ENCODE data around the gene TEX30. TPM values are rescaled to one million over a fixed set of nuclear protein-coding genes. Genes with fewer than 3 reads are reported as not detected.

TEX30 gene
- total and polyA plus RNA-seq, 2 experiments from 2014 or later: 4.9 to 10.8 TPM

DNA sequence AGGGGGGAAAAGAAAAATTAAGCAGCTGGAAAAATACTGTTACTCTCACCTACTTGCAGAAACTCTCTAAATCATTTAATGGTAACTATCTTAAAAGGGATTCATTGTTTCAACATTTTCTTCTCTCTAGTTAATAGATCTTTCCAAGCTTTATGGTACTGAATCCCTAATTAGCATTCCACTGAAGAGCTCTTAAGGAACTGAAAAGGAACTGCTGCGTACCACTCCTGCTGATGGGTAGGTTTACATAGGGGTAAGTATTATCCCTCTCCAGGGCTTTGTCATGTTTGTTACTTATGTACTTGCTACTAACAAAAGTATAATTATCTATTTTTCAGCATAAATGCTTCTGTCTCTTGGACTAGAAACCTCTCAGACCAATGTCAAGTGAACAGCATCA, 12.5 kb downstream of the TEX30 start:
- Histone ChIP-seq H3K4me1 (ENCODE audit: low read depth) (no peaks in the 10 kb centered on the region), H3K27me3 (no peaks in the 10 kb centered on the region), H3K9me3 (ENCODE audit: low read depth) (no peaks in the 10 kb centered on the region), H3K36me3 (no peaks in the 10 kb centered on the region), H3K4me3 (no peak overlapping the region), H3K27ac (no peak overlapping the region)
- no peak for DNase-seq (ENCODE audit: low read depth in 1 of 2, low spot score in 1 of 2)
- TF ChIP-seq, protein P1, sequence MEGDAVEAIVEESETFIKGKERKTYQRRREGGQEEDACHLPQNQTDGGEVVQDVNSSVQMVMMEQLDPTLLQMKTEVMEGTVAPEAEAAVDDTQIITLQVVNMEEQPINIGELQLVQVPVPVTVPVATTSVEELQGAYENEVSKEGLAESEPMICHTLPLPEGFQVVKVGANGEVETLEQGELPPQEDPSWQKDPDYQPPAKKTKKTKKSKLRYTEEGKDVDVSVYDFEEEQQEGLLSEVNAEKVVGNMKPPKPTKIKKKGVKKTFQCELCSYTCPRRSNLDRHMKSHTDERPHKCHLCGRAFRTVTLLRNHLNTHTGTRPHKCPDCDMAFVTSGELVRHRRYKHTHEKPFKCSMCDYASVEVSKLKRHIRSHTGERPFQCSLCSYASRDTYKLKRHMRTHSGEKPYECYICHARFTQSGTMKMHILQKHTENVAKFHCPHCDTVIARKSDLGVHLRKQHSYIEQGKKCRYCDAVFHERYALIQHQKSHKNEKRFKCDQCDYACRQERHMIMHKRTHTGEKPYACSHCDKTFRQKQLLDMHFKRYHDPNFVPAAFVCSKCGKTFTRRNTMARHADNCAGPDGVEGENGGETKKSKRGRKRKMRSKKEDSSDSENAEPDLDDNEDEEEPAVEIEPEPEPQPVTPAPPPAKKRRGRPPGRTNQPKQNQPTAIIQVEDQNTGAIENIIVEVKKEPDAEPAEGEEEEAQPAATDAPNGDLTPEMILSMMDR (IDR thresholded peaks at IDR 0.05; ENCODE audit: low read depth, low read length): no peak

DNA sequence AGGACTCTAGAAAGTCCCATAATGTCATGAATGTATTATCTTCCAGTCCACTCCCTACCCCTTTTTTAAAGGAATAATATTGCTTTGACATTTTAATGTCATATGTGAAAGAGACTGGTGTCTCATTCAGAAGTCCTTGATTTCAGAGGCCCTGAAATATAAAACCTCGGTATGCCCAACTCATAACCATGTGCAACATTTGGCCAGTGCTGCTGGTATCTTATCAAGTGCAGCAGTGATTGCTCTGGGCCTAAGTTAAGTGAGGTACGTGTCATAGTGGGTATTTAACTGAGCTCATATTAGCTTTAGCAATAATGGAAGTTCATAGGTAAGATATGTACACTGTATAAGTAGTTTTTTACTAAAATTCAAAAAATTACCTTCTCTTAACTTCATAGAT, 14.7 kb downstream of the TEX30 start:
- Histone ChIP-seq H3K27ac (no peak overlapping the region), H3K9me3 (ENCODE audit: low read depth) (no peaks in the 10 kb centered on the region), H3K4me3 (no peak overlapping the region), H3K27me3 (no peaks in the 10 kb centered on the region), H3K36me3 (no peaks in the 10 kb centered on the region), H3K4me1 (ENCODE audit: low read depth) (no peaks in the 10 kb centered on the region)
- TF ChIP-seq, protein P1 (IDR thresholded peaks at IDR 0.05; ENCODE audit: low read depth, low read length): no peak
- DNase-seq (ENCODE audit: low read depth in 1 of 2, low spot score in 1 of 2): no peak

GRCh38 chr13:102757006-102757405, 16.6 kb downstream of the TEX30 start:
- Histone ChIP-seq H3K4me3 (no peak overlapping the region), H3K4me1 (ENCODE audit: low read depth) (no peaks in the 10 kb centered on the region), H3K36me3 (no peaks in the 10 kb centered on the region), H3K27ac (no peak overlapping the region), H3K27me3 (no peaks in the 10 kb centered on the region), H3K9me3 (ENCODE audit: low read depth) (no peaks in the 10 kb centered on the region)
- DNase-seq (ENCODE audit: low read depth in 1 of 2, low spot score in 1 of 2): no peak
- TF ChIP-seq, protein P1 (IDR thresholded peaks at IDR 0.05; ENCODE audit: low read depth, low read length): no peak

DNA sequence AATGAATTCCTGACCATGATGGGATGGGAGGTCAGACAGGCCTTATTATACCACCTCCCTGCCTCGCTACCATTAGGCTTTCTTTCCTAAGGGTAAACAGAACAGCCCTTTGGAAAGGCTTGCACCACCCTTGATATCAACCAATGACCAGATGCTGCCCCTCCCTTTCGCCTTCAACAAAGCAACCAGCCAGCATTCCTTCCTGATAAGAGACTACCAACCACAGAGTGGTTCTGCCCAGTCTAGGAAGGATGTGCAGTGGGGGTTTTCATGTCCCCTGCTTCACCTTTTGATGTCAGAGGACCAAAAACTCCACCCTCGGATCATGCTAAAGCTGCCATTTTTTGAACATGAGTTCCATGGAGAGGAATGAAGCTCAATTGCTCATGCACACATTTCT, 21.7 kb downstream of the TEX30 start:
- no peak overlapping the region for H3K4me3 ChIP-seq
- H3K4me1 ChIP-seq (ENCODE audit: low read depth): no peaks in the 10 kb centered on the region
- DNase-seq (ENCODE audit: low read depth in 1 of 2, low spot score in 1 of 2): no peak
- no peaks in the 10 kb centered on the region for H3K27me3 ChIP-seq
- H3K9me3 ChIP-seq (ENCODE audit: low read depth): no peaks in the 10 kb centered on the region
- no peaks in the 10 kb centered on the region for H3K36me3 ChIP-seq
- TF ChIP-seq, protein P1 (IDR thresholded peaks at IDR 0.05; ENCODE audit: low read depth, low read length): no peak
- no peak overlapping the region for H3K27ac ChIP-seq

GRCh38 chr13:102742506-102742905, 31.1 kb downstream of the TEX30 start:
- no peak for DNase-seq (ENCODE audit: low read depth in 1 of 2, low spot score in 1 of 2)
- Histone ChIP-seq H3K36me3 (no peaks in the 10 kb centered on the region), H3K27me3 (peaks cover 2% of the 10 kb centered on the region), H3K27ac (no peak overlapping the region), H3K9me3 (ENCODE audit: low read depth) (no peaks in the 10 kb centered on the region), H3K4me3 (no peak overlapping the region), H3K4me1 (ENCODE audit: low read depth) (no peaks in the 10 kb centered on the region)
- TF ChIP-seq, protein P1 (IDR thresholded peaks at IDR 0.05; ENCODE audit: low read depth, low read length): no peak

- no peak overlapping the region for H3K4me3 ChIP-seq
- no peak overlapping the region for H3K27ac ChIP-seq
- peaks cover 2% of the 10 kb centered on the region for H3K27me3 ChIP-seq
- DNase-seq (ENCODE audit: low read depth in 1 of 2, low spot score in 1 of 2): no peak
- no peaks in the 10 kb centered on the region for H3K9me3 ChIP-seq (ENCODE audit: low read depth)
- TF ChIP-seq, protein P1 (IDR thresholded peaks at IDR 0.05; ENCODE audit: low read depth, low read length): no peak
- no peaks in the 10 kb centered on the region for H3K4me1 ChIP-seq (ENCODE audit: low read depth)
- H3K36me3 ChIP-seq: no peaks in the 10 kb centered on the region
Measured at GRCh38 chr13:102742101-102742500, 31.5 kb downstream of the TEX30 start.

Measured in cardiac muscle cell (in vitro differentiated cells and primary cell).